ENCODE data around the gene SLC25A42.

Gene SLC25A42

DNA sequence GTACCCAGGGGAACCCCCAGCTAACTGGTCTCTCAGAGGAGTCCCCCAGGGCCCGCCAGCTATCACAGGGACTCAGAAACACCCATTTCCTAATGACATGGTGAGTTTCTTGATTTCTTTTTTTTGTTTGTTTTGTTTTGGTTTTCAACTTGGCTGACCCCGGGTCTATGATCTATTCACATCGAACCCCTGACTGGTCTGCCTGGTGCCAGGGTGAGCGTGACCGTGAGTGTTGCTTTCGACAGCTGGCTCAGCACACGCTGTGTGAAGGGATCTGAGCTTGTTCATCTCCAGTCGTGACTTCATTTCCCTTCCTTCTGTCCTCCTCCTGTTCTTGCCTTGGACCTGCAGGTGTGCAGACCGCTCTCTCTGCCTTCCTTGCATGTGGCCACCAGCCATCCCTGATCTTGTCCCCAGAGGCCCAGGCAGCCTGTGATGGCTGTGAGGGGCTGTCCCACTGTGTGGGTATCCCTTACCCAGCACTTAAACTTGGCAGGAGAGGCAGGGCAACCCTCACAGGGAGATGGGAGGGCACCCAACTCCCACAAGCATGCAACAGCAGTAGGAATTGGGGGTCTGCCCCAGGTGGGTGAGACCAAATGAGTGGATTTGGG is 48.3 kb downstream of the SLC25A42 start:
- Histone ChIP-seq H3K27me3 (peaks cover 6% of the 10 kb centered on the region; the same call in 1 of the 2 replicates), H3K36me3 (no peaks in the 10 kb centered on the region; the same call in 1 of the 2 replicates), H3K9me3 (no peaks in the 10 kb centered on the region), H3K4me3 (ENCODE audit: low read depth, low read length) (no peak overlapping the region), H3K4me1 (0 out of 2 replicates have a peak, but pooled peaks cover 2% of the 10 kb centered on the region)
- DNase-seq: no peak
- TF ChIP-seq, protein P1, sequence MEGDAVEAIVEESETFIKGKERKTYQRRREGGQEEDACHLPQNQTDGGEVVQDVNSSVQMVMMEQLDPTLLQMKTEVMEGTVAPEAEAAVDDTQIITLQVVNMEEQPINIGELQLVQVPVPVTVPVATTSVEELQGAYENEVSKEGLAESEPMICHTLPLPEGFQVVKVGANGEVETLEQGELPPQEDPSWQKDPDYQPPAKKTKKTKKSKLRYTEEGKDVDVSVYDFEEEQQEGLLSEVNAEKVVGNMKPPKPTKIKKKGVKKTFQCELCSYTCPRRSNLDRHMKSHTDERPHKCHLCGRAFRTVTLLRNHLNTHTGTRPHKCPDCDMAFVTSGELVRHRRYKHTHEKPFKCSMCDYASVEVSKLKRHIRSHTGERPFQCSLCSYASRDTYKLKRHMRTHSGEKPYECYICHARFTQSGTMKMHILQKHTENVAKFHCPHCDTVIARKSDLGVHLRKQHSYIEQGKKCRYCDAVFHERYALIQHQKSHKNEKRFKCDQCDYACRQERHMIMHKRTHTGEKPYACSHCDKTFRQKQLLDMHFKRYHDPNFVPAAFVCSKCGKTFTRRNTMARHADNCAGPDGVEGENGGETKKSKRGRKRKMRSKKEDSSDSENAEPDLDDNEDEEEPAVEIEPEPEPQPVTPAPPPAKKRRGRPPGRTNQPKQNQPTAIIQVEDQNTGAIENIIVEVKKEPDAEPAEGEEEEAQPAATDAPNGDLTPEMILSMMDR (IDR thresholded peaks at IDR 0.05; ENCODE audit: low read depth, low read length): no peak

DNA sequence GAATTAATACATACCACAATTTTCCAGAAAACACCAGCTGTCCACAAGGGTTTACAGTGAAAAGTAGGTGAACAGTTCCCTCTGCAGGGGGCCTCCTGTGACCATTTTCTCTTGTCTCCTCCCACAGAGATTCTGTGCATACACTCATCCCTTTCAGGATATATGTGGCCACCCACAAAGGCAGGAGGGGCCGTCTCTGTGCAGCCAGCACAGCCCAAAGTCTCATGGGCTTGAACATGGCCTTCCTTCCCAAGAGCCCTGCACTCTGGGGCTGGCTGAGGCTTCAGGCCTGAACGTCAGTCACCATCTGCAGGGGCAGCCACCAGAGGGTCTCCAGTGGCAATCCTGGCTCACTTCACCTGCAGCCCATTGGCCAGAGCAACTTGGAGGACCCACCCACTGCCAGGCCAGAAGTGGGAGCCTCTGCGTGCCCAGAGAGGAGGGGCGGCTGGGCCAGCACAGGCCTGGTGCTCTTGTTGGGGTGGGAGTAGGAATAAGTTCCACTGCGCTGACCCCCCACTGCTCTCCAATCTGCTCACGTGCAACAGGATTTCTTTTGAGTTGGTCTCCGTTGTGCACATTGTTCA is 49.3 kb downstream of the SLC25A42 start:
- peak; percentile 59 for DNase-seq
- Histone ChIP-seq H3K27me3 (peaks cover 6% of the 10 kb centered on the region; the same call in 1 of the 2 replicates), H3K36me3 (no peaks in the 10 kb centered on the region; the same call in 1 of the 2 replicates), H3K4me3 (ENCODE audit: low read depth, low read length) (no peak overlapping the region), H3K9me3 (no peaks in the 10 kb centered on the region), H3K4me1 (0 out of 2 replicates have a peak, but pooled peaks cover 2% of the 10 kb centered on the region)
- TF ChIP-seq, protein P1 (IDR thresholded peaks at IDR 0.05; ENCODE audit: low read depth, low read length): peak; percentile 17

DNA sequence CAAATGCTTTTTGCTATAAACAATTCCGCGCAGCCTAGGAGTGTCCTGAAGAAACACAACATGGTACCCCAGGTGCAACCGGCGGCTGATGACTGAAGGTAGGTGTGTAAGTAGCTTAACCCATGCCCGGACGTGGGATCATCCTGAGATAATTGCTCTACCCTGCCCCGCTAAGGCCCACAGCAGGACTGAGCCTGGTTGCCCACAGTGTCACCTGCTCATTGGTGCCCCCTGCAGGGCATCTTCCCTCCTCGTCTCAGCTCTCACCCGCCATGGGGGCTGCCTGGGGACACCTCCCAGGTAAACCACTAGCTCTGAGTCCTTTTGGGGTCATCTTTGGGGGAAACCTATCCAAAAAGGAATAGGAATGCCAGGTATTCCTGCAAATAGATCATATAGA is 52.2 kb downstream of the SLC25A42 start:
- H3K4me3 ChIP-seq (ENCODE audit: low read depth, low read length): no peak overlapping the region
- DNase-seq: peak; percentile 58

DNA sequence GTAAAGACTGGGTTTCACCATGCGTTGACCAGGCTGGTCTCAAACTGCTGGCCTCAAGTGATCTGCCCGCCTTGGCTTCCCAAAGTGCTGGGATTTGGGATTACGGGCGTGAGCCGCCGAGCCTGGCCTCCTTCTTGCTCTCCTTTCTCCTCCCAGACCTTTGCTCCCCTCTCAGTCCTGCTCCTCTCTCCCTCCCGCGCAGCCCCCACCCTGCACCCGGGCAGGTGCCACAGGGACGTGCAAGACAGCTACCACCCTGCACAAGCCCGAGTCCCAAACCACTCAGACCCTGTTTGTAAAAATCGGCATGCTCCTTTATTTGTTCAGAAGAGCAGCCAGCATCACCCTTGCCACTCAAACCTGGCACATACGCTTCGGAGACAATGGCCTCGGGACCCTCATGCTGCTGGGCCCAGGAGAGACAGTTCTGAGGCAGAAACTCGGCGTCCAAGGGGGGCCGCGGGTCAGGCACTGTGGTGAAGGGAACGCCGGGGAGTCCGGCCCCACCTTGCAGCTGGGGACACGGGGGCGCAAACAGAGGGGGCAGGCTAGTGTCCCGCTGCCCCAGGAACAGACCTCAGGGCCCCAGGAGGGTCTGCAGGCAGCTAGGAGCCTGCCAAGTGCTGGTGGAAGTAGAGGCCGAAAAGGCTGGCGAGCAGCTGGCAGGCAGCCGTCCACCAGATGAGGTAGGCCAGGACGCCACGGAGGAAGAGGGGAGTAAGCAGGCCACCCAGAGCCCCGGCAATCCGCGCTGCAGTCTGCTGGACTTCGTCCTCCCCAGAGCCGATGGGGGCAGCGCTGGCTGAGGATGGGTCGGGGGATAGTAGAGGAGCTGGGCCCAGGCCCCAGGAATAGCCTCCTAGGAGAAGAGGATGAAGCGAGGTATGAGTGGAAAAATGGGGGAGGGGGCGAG is 55.8 kb downstream of the SLC25A42 start:
- TF ChIP-seq, protein P1 (IDR thresholded peaks at IDR 0.05; ENCODE audit: low read depth, low read length): no peak
- H3K27me3 ChIP-seq: no peaks in the 10 kb centered on the region
- peaks cover 6% of the 10 kb centered on the region for H3K36me3 ChIP-seq
- H3K9me3 ChIP-seq: no peaks in the 10 kb centered on the region
- no peaks in the 10 kb centered on the region for H3K4me1 ChIP-seq
- no peak overlapping the region for H3K4me3 ChIP-seq (ENCODE audit: low read depth, low read length)
- no peak for DNase-seq

More for the DNA sequence above, 52.2 kb downstream of the SLC25A42 start:
- H3K27me3 ChIP-seq: no peaks in the 10 kb centered on the region
- TF ChIP-seq, protein P1 (IDR thresholded peaks at IDR 0.05; ENCODE audit: low read depth, low read length): peak; percentile 70
- H3K36me3 ChIP-seq: peaks cover 6% of the 10 kb centered on the region
- no peaks in the 10 kb centered on the region for H3K9me3 ChIP-seq
- 0 out of 2 replicates have a peak, but pooled peaks cover 2% of the 10 kb centered on the region for H3K4me1 ChIP-seq

DNA sequence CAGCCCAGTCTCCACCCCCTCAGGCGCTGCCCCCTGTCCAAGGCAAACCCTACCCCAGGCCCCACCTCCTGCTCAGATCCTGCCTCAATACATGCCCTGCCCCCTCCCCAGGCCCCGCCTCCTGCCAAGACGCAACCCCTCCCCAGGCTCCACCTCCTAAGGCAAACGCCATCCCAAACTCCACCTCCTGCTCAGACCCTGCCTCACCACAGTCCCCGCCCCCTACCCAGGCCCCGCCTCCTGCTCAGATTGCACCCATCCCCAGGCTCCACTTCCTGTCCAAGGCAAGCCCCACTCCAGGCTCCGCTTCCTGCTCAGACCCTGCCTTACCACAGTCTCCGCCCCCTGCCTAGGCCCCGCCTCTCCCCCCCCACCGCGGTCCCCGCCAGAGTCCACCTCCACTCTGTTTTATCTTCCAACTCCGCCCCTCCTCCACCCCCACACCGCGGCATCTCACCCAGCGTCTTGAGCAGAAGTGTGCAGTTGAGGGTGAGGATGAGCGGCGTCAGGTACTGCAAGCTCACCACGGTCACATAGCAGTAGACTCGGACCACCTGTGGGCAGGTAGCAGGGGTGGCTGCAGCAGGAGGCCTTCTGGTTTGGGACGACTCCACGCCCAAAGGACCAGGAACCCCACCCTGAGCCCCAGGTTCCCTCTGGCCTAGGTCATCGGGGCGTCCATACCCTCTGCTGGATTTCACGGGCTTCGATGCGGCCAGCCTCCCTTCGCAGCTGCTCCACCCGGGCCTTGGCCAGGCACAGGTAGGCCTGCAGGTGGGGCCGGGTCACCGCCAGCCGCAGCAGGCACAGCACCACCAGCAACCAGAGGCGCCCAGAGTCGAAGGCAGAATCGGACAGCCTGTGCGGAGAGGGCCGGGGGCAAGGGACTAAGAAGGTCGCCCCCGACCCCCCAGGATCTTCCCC is 56.8 kb downstream of the SLC25A42 start:
- Histone ChIP-seq H3K36me3 (peaks cover 6% of the 10 kb centered on the region), H3K4me3 (ENCODE audit: low read depth, low read length) (no peak overlapping the region), H3K9me3 (no peaks in the 10 kb centered on the region), H3K27me3 (no peaks in the 10 kb centered on the region), H3K4me1 (no peaks in the 10 kb centered on the region)
- TF ChIP-seq, protein P1 (IDR thresholded peaks at IDR 0.05; ENCODE audit: low read depth, low read length): no peak
- DNase-seq: peak; percentile 81
